Measurements from ENCODE around the gene WASF2.

The WASF2 gene

DNA sequence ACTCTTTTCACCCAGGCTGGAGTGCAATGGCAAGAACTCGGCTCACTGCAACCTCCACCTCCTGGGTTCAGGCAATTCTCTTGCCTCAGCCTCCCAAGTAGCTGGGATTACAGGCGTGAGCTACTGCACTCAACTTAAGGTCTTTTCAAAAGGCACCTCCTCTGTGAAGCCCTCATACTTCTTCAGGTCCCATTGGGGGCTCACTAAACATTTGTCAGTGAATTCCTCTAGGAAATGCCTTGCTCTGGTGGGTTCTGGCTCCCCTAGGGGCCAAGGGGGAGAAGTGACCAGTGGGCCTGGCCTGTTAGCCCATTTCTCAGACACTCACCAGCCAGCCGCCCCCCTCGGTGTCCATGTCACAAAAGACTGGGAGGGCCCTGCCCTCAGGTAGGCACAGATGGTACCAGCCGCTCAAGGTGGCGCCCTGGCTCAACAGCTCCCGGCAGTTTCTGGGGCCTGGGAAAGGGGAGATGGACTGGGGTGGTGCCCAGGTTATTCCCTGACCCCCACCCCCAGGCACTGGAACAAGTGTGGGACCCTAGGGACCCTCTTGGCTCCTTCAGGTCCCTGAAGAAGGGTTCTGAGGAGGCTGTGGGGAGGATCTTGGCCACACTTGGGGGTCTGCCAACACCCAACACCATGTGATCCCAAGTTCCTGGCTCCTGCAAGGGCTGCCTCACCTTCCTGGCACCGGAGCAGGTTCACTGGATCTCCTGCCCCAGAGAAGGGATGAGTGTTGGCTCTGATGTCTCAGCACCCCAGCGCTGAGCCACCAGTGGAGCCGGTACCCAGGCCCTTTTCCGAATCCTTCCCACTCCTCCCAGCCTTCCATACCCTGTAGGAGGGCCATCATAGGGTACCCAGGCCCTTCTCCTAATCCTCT lies 116.9 kb downstream of the WASF2 start:
- TF ChIP-seq, protein P1, sequence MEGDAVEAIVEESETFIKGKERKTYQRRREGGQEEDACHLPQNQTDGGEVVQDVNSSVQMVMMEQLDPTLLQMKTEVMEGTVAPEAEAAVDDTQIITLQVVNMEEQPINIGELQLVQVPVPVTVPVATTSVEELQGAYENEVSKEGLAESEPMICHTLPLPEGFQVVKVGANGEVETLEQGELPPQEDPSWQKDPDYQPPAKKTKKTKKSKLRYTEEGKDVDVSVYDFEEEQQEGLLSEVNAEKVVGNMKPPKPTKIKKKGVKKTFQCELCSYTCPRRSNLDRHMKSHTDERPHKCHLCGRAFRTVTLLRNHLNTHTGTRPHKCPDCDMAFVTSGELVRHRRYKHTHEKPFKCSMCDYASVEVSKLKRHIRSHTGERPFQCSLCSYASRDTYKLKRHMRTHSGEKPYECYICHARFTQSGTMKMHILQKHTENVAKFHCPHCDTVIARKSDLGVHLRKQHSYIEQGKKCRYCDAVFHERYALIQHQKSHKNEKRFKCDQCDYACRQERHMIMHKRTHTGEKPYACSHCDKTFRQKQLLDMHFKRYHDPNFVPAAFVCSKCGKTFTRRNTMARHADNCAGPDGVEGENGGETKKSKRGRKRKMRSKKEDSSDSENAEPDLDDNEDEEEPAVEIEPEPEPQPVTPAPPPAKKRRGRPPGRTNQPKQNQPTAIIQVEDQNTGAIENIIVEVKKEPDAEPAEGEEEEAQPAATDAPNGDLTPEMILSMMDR (IDR thresholded peaks at IDR 0.05; ENCODE audit: control insufficient read depth, extremely low read depth, insufficient read depth): peak; percentile 7; the same call in 1 of the 2 replicates
- no peak overlapping the region for H3K4me3 ChIP-seq (ENCODE audit: low read depth, low read length)
- DNase-seq (ENCODE audit: low read depth): no peak

DNA sequence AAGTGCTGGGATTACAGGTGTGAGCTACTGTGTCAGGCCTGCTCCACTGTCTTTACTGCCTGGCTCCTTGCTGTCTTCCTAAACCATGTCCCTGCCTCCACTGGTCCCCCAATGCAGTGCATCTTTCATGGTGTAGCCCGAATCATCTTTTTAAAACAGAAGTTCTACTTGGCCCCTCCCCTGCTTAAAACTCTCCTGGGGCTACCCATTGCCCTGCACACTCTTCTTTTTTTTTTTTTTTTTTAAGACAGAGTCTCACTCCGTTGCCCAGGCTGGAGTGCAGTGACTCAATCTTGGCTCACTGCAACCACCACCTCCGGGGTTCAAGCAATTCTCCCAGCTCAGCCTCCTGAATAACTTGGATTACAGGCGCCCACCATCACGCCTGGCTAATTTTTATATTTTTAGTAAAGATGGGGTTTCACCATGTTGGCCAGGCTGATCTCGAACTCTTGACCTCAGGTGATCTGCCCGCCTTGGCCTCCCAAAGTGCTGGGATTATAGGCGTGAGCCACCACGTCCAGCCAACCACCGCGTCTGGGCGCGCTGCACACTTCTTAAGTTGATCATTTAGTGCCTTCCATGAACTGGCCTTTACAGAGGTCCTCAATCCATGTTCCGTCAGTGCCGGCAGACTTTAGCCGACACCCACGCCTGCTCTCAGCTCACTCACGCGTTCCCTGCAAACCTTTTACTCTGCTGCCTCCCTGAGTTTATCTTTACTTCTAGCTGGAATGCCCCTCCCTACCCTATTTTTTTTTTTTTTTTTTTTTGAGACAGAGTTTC lies 117.8 kb downstream of the WASF2 start:
- no peak overlapping the region for H3K4me3 ChIP-seq (ENCODE audit: low read depth, low read length)
- no peak for DNase-seq (ENCODE audit: low read depth)
- TF ChIP-seq, protein P1 (IDR thresholded peaks at IDR 0.05; ENCODE audit: control insufficient read depth, extremely low read depth, insufficient read depth): no peak

DNA sequence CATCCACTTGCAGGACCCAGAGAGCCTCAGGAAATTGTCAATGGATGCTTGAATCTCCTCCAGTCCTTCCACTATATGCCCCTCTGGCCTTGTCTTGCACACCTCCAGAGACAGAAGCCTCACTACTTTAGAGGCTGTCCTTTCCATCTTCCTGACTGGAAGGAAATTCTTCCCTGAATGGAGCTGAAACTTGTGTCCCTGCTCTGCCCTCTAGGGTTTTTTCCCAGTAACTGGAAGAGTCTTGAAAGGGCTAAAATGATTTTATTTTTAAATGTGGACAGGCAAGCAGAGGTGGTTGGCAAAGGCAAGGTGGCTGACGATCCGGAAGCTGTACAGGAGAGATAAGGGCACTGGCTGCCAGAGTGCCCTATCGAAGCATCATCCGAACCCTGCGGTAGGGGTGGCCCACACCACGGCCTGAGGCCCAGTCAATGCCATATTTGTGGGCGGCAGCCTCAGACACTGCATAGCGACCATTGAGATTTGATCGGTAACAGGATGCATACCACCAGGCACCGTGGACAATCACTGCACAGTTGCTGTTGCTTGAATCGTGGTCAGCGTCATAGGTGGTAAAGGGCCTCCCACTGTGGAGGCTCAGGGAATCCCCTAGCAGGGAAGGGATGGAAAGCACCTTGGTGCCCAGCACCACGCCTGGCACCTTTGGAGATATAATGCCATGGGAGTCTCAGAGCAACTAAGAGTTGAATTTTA lies 120.9 kb downstream of the WASF2 start:
- DNase-seq (ENCODE audit: low read depth): no peak
- TF ChIP-seq, protein P1 (IDR thresholded peaks at IDR 0.05; ENCODE audit: control insufficient read depth, extremely low read depth, insufficient read depth): no peak
- no peak overlapping the region for H3K4me3 ChIP-seq (ENCODE audit: low read depth, low read length)

GRCh38 chr1:27367160-27367650 lies 122.8 kb downstream of the WASF2 start:
- peak overlapping the region; percentile 56 for H3K4me3 ChIP-seq (ENCODE audit: low read depth, low read length)
- TF ChIP-seq, protein P1 (IDR thresholded peaks at IDR 0.05; ENCODE audit: control insufficient read depth, extremely low read depth, insufficient read depth): no peak
- no peak for DNase-seq (ENCODE audit: low read depth)

- peak within 1 kb of the TSS; percentile 56 for H3K4me3 ChIP-seq (ENCODE audit: low read depth, low read length)
- TF ChIP-seq, protein P1 (IDR thresholded peaks at IDR 0.05; ENCODE audit: control insufficient read depth, extremely low read depth, insufficient read depth): peak; percentile 71
- peak; percentile 66 for DNase-seq (ENCODE audit: low read depth)
Observed at GRCh38 chr1:27366411-27367159, 123.4 kb downstream of the WASF2 start, which contains the start of gene MAP3K6. Gene MAP3K6 (minus strand): TSS chr1:27366961. CDS start chr1:27366597, 364 bp downstream.

- H3K4me3 ChIP-seq (ENCODE audit: low read depth, low read length): peak overlapping the region; percentile 56
- no peak for DNase-seq (ENCODE audit: low read depth)
- TF ChIP-seq, protein P1 (IDR thresholded peaks at IDR 0.05; ENCODE audit: control insufficient read depth, extremely low read depth, insufficient read depth): no peak
Observed at GRCh38 chr1:27366113-27366410, 123.9 kb downstream of the WASF2 start.

Measured in LNCaP clone FGC (cell line).